ENCODE data around the gene DNAH8. TPM values are rescaled to one million over a fixed set of nuclear protein-coding genes. Genes with fewer than 3 reads are reported as not detected.

Gene DNAH8, protein sequence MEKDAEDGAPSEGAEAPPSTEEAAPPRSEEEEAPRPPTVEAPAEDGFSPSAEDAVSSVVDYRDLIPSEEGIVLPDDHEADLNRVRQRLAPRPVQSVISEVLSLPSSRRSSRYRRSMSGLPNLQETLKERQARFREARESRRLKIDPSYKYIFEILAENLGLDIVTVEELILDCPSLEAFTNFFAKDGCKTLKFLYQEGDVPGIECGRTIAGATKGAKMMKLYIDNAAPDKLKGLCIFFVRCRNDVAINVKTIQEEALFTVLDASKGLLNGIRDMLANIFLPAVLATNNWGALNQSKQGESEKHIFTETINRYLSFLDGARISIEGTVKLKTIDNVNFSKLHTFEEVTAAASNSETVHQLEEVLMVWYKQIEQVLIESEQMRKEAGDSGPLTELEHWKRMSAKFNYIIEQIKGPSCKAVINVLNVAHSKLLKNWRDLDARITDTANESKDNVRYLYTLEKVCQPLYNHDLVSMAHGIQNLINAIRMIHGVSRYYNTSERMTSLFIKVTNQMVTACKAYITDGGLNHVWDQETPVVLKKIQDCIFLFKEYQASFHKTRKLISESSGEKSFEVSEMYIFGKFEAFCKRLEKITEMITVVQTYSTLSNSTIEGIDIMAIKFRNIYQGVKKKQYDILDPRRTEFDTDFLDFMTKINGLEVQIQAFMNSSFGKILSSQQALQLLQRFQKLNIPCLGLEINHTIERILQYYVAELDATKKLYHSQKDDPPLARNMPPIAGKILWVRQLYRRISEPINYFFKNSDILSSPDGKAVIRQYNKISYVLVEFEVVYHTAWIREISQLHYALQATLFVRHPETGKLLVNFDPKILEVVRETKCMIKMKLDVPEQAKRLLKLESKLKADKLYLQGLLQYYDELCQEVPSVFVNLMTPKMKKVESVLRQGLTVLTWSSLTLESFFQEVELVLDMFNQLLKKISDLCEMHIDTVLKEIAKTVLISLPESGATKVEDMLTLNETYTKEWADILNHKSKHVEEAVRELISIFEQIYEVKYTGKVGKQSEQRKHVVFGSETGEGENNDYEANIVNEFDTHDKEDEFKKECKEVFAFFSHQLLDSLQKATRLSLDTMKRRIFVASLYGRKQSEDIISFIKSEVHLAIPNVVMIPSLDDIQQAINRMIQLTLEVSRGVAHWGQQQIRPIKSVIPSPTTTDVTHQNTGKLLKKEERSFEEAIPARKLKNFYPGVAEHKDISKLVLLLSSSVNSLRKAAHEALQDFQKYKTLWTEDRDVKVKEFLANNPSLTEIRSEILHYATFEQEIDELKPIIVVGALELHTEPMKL (N-terminal part only)
- total RNA-seq (ENCODE audit: low replicate concordance), result 0.09 and 1.1 TPM in 2 replicates

- Mint-ChIP-seq H3K36me3 (no peaks in the 10 kb centered on the region), H3K27ac (no peak within 1 kb of the TSS), H3K9me3 (peaks cover 6% of the 10 kb centered on the region), H3K4me3 (no peak within 1 kb of the TSS), H3K27me3 (ENCODE audit: insufficient read depth, low read depth) (peaks cover 3% of the 10 kb centered on the region), H3K4me1 (no peaks in the 10 kb centered on the region)
- Histone ChIP-seq H3K79me2 (ENCODE audit: low read depth) (no peaks in the 10 kb centered on the region), H2AFZ (replicated peaks) (no peak within 1 kb of the TSS), H3K36me3 (no peaks in the 10 kb centered on the region), H3F3A (ENCODE audit: low read depth) (no peaks in the 10 kb centered on the region), H3K4me3 (no peak within 1 kb of the TSS), H3K9ac (no peak within 1 kb of the TSS), H4K20me1 (ENCODE audit: low read depth) (no peaks in the 10 kb centered on the region), H3K9me3 (ENCODE audit: low read depth) (no peaks in the 10 kb centered on the region), H3K27me3 (no peaks in the 10 kb centered on the region), H3K27ac (no peak within 1 kb of the TSS), H3K4me1 (no peaks in the 10 kb centered on the region), H3K4me2 (no peak within 1 kb of the TSS)
- TF ChIP-seq EZH2phosphoT487 (IDR thresholded peaks at IDR 0.05), result no peak
- DNase-seq (ENCODE audit: low spot score), result no peak
These were observed at the start of gene DNAH8 for GRCh38 chr6:38715016-38715689. DNAH8 (plus strand) TSS chr6:38715311; CDS start chr6:38722810, 7,499 bp downstream.

- Histone ChIP-seq H3K27me3 (no peaks in the 10 kb centered on the region), H3K9me3 (ENCODE audit: low read depth) (no peaks in the 10 kb centered on the region), H4K20me1 (ENCODE audit: low read depth) (peaks cover 3% of the 10 kb centered on the region), H3K4me2 (no peak overlapping the region), H3F3A (ENCODE audit: low read depth) (peaks cover 28% of the 10 kb centered on the region), H2AFZ (replicated peaks) (no peak overlapping the region), H3K9ac (no peak overlapping the region), H3K4me3 (no peak overlapping the region), H3K4me1 (no peaks in the 10 kb centered on the region), H3K79me2 (ENCODE audit: low read depth) (no peaks in the 10 kb centered on the region), H3K36me3 (peaks cover 8% of the 10 kb centered on the region), H3K27ac (no peak overlapping the region)
- DNase-seq (ENCODE audit: low spot score), result peak; percentile 74
- Mint-ChIP-seq H3K4me3 (no peak overlapping the region), H3K27ac (no peak overlapping the region), H3K9me3 (no peaks in the 10 kb centered on the region), H3K36me3 (peaks cover 20% of the 10 kb centered on the region), H3K4me1 (peaks cover 7% of the 10 kb centered on the region), H3K27me3 (ENCODE audit: insufficient read depth, low read depth) (no peaks in the 10 kb centered on the region)
- TF ChIP-seq EZH2phosphoT487 (IDR thresholded peaks at IDR 0.05) (no peak), CTCF (IDR thresholded peaks at IDR 0.05) (peak; percentile 92), EZH2 (IDR thresholded peaks at IDR 0.05) (no peak)
These were observed 43.1 kb upstream of the DNAH8 start for GRCh38 chr6:38671885-38672467.

DNA sequence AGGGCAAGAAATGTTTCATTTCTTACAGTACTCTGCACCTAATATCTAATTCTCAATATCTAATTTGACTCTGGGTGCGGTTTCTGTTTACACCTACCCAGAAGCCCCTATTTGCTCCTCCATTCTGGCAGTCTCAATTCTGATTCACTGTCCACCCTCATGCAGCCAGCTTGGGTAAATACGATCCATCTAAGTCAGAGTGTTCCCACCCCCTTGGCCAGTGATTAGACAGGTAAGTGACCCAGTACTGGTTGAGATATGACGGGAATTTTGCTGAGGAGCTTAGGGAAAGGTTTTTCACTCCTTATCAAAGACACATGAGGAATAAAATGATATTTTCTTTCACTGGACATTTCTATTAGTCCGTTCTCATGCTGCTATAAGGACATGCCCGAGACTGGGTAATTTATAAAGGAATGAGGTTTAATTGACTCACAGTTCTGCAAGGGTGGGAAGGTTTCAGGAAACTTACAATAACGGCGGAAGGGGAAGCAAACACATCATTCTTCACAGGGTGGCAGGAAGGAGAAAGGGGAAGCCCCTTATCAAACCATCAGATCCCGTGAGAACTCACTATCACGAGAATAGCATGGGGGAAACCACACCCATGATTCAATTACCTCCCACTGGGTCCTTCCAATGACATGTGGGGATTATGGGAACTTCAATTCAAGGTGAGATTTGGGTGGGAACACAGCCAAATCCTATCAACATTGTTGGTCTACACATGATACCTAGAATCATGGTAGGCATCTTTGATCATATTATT, 41.5 kb upstream of the DNAH8 start:
- H3K27ac Mint-ChIP-seq, result no peak overlapping the region
- H3K4me3 Mint-ChIP-seq, result no peak overlapping the region
- H3K9ac ChIP-seq, result no peak overlapping the region
- no peaks in the 10 kb centered on the region for H3K9me3 Mint-ChIP-seq
- peaks cover 7% of the 10 kb centered on the region for H4K20me1 ChIP-seq (ENCODE audit: low read depth)
- no peaks in the 10 kb centered on the region for H3K27me3 ChIP-seq
- H3K36me3 ChIP-seq, result peaks cover 10% of the 10 kb centered on the region
- H3K27me3 Mint-ChIP-seq (ENCODE audit: insufficient read depth, low read depth), result no peaks in the 10 kb centered on the region
- TF ChIP-seq EZH2phosphoT487 (IDR thresholded peaks at IDR 0.05) (no peak), CTCF (IDR thresholded peaks at IDR 0.05) (no peak), EZH2 (IDR thresholded peaks at IDR 0.05) (no peak)
- H3K27ac ChIP-seq, result no peak overlapping the region
- no peaks in the 10 kb centered on the region for H3K4me1 Mint-ChIP-seq
- H3K4me2 ChIP-seq, result no peak overlapping the region
- peaks cover 21% of the 10 kb centered on the region for H3K36me3 Mint-ChIP-seq
- peaks cover 28% of the 10 kb centered on the region for H3F3A ChIP-seq (ENCODE audit: low read depth)
- no peaks in the 10 kb centered on the region for H3K79me2 ChIP-seq (ENCODE audit: low read depth)
- no peaks in the 10 kb centered on the region for H3K9me3 ChIP-seq (ENCODE audit: low read depth)
- H2AFZ ChIP-seq (replicated peaks), result no peak overlapping the region
- no peak for DNase-seq (ENCODE audit: low spot score)
- H3K4me1 ChIP-seq, result no peaks in the 10 kb centered on the region
- no peak overlapping the region for H3K4me3 ChIP-seq

Data from neural progenitor cell (in vitro differentiated cells).